Neuronal stem cell (in vitro differentiated cells): ENCODE results near the gene SH3BP4.

ENCODE experiments used
- DNase-seq: peaks from one replicate; pipeline ENCODE4 v3.0.0-alpha.2; 2013; ENCODE audit warnings: low spot score
- H2AFZ ChIP-seq: one replicate; pipeline ENCODE4 v1.6.1; 2013; ENCODE audit warnings: mild to moderate bottlenecking, low read length, inconsistent platforms
- H2AK5ac ChIP-seq: 2 replicates; pipeline ENCODE4 v1.6.1; 2013; ENCODE audit warnings: low read depth, mild to moderate bottlenecking, inconsistent platforms, low read length, moderate library complexity, mixed read lengths
- H2BK120ac ChIP-seq: 2 replicates; pipeline ENCODE4 v1.6.1; 2013; ENCODE audit warnings: low read depth, mild to moderate bottlenecking, inconsistent platforms, low read length, moderate library complexity, mixed read lengths
- H2BK12ac ChIP-seq: one replicate; pipeline ENCODE4 v1.6.1; 2013; ENCODE audit warnings: low read length, inconsistent platforms
- H2BK15ac ChIP-seq: 2 replicates; pipeline ENCODE4 v1.6.1; 2013; ENCODE audit warnings: mild to moderate bottlenecking, low read length, inconsistent platforms, mixed read lengths
- H2BK5ac ChIP-seq: one replicate; pipeline ENCODE4 v1.6.1; 2013; ENCODE audit warnings: inconsistent platforms, mild to moderate bottlenecking, low read length, moderate library complexity
- H3K14ac ChIP-seq: one replicate; pipeline ENCODE4 v1.6.1; 2013; ENCODE audit warnings: low read length, inconsistent platforms
- H3K18ac ChIP-seq: 2 replicates; pipeline ENCODE4 v1.6.1; 2013; ENCODE audit warnings: low read length, inconsistent platforms
- H3K23ac ChIP-seq: 2 replicates; pipeline ENCODE4 v1.6.1; 2013; ENCODE audit warnings: low read depth, mild to moderate bottlenecking, mixed read lengths, low read length, inconsistent platforms; ENCODE audit not compliant: poor library complexity
- H3K27ac ChIP-seq: replicated peaks from 3 replicates; pipeline ENCODE4 v1.5.1; 2013; ENCODE audit warnings: low read length, inconsistent platforms
- H3K27me3 ChIP-seq, 3 experiments: 2 replicates each; pipeline ENCODE4 v1.6.1; 2013; ENCODE audit warnings: low read length in 3 of 3, mild to moderate bottlenecking in 2 of 3, inconsistent platforms in 1 of 3, low read depth in 1 of 3, mixed read lengths in 1 of 3, moderate library complexity in 1 of 3; ENCODE audit not compliant: control insufficient read depth in 3 of 3, insufficient read depth in 3 of 3
- H3K36me3 ChIP-seq, 2 donors: replicated peaks in 1 of 2; 2 replicates each; pipeline ENCODE4 v1.6.1; 2013; ENCODE audit warnings: low read length in 2 of 2; ENCODE audit not compliant: control insufficient read depth in 2 of 2, insufficient read depth in 2 of 2
- H3K4ac ChIP-seq: 2 replicates; pipeline ENCODE4 v1.6.1; 2013; ENCODE audit warnings: inconsistent platforms, mild to moderate bottlenecking, low read length, moderate library complexity
- H3K4me1 ChIP-seq, 2 donors: 1 replicate in 1 of 2; 2 replicates in 1 of 2; pipeline ENCODE4 v1.6.1; 2013; ENCODE audit warnings: low read length in 2 of 2, low read depth in 1 of 2; ENCODE audit not compliant: control insufficient read depth in 2 of 2, insufficient read depth in 1 of 2
- H3K4me2 ChIP-seq: one replicate; pipeline ENCODE4 v1.6.1; 2013; ENCODE audit warnings: mild to moderate bottlenecking, low read length, inconsistent platforms; ENCODE audit not compliant: insufficient read depth, poor library complexity, severe bottlenecking
- H3K4me3 ChIP-seq, 2 donors: 2 replicates each; pipeline ENCODE4 v1.5.1; 2013; ENCODE audit warnings: low read length in 2 of 2, mild to moderate bottlenecking in 2 of 2, inconsistent platforms in 1 of 2, moderate library complexity in 1 of 2
- H3K79me1 ChIP-seq: one replicate; pipeline ENCODE4 v1.6.1; 2013; ENCODE audit warnings: low read depth, mild to moderate bottlenecking, inconsistent platforms, low read length, moderate library complexity
- H3K9ac ChIP-seq: one replicate; pipeline ENCODE4 v1.6.1; 2013; ENCODE audit warnings: mild to moderate bottlenecking, low read depth, low read length, inconsistent platforms; ENCODE audit not compliant: poor library complexity
- H3K9me3 ChIP-seq, 2 donors: replicated peaks in 1 of 2; 2 replicates each; pipeline versions ENCODE3 to v1.6.1; 2013; ENCODE audit warnings: low read length in 2 of 2, mild to moderate bottlenecking in 2 of 2, inconsistent platforms in 1 of 2, low read depth in 1 of 2, mixed read lengths in 1 of 2, moderate library complexity in 1 of 2; ENCODE audit not compliant: control insufficient read depth in 2 of 2, insufficient read depth in 1 of 2
- H4K8ac ChIP-seq: one replicate; pipeline ENCODE4 v1.6.1; 2013; ENCODE audit warnings: low read depth, mild to moderate bottlenecking, inconsistent platforms, low read length, moderate library complexity
- H4K91ac ChIP-seq: one replicate; pipeline ENCODE4 v1.6.1; 2013; ENCODE audit warnings: low read length, low read depth, mild to moderate bottlenecking, inconsistent platforms; ENCODE audit not compliant: poor library complexity
- WGBS, 2 donors: extraction: QIAGEN DNeasy Blood & Tissue Kit; methylation state at CpG; one replicate each; pipeline ENCODE4 v1.1.7; 2013; ENCODE audit warnings: missing lambda C conversion rate in 2 of 2, mixed read lengths in 1 of 2; ENCODE audit not compliant: insufficient read length in 2 of 2, insufficient replicate concordance in 1 of 2; ENCODE audit errors: extremely low coverage in 2 of 2; 5-methylcytosine and 5-hydroxymethylcytosine counted together

SH3BP4 gene

GRCh38 chr2:234954551-234954992, 2.8 kb downstream of the SH3BP4 start:
- Histone ChIP-seq H3K9ac (no peak overlapping the region), H2AFZ (no peak overlapping the region), H3K4me3 (peak overlapping the region; percentile 11 to 78), H3K27ac (peak overlapping the region; percentile 25), H2BK120ac (no peak overlapping the region), H4K8ac (no peak overlapping the region), H3K9me3 (peaks cover 0 to 20% of the 10 kb centered on the region in 2 donors), H3K36me3 (peaks cover 0 to 26% of the 10 kb centered on the region in 2 donors), H2BK15ac (no peak overlapping the region), H2BK12ac (no peak overlapping the region), H3K79me1 (peaks cover 2% of the 10 kb centered on the region), H3K4me2 (peak overlapping the region; percentile 76), H4K91ac (no peak overlapping the region), H3K4me1 (peaks cover 31 to 39% of the 10 kb centered on the region in 2 donors), H3K18ac (no peak overlapping the region), H2AK5ac (no peak overlapping the region), H3K14ac (no peak overlapping the region), H2BK5ac (no peak overlapping the region), H3K23ac (no peak overlapping the region), H3K27me3 (no peaks in the 10 kb centered on the region), H3K4ac (no peak overlapping the region)
- DNase-seq, result no peak
- no CpG with 5 or more reads among the region's 8 CpGs for WGBS, 2 donors

- no peak overlapping the region for H3K14ac ChIP-seq
- no peak overlapping the region for H2BK120ac ChIP-seq
- peak overlapping the region; percentile 22 for H3K4me2 ChIP-seq
- H3K4me1 ChIP-seq, result peaks cover 27 to 41% of the 10 kb centered on the region in 2 donors
- H3K9ac ChIP-seq, result no peak overlapping the region
- no peak overlapping the region for H2BK5ac ChIP-seq
- no peak overlapping the region for H3K23ac ChIP-seq
- H3K18ac ChIP-seq, result peak overlapping the region; percentile 36
- H2AK5ac ChIP-seq, result no peak overlapping the region
- H3K27ac ChIP-seq, result peak overlapping the region; percentile 25
- H2BK12ac ChIP-seq, result no peak overlapping the region
- DNase-seq, result no peak
- no peak overlapping the region for H3K4me3 ChIP-seq
- no peak overlapping the region for H4K91ac ChIP-seq
- WGBS, 2 donors, result no CpG with 5 or more reads among the region's 16 CpGs
- peaks cover 2% of the 10 kb centered on the region for H3K79me1 ChIP-seq
- H3K36me3 ChIP-seq, result peaks cover 0 to 26% of the 10 kb centered on the region in 2 donors
- H3K27me3 ChIP-seq, result no peaks in the 10 kb centered on the region
- H3K4ac ChIP-seq, result no peak overlapping the region
- H3K9me3 ChIP-seq, result peaks cover 0 to 20% of the 10 kb centered on the region in 2 donors
- no peak overlapping the region for H2AFZ ChIP-seq
- no peak overlapping the region for H2BK15ac ChIP-seq
- no peak overlapping the region for H4K8ac ChIP-seq
Measured at GRCh38 chr2:234955091-234955591, 3.3 kb downstream of the SH3BP4 start.

- H3K27me3 ChIP-seq, result no peaks in the 10 kb centered on the region
- DNase-seq, result no peak
- no peak overlapping the region for H3K23ac ChIP-seq
- no peak overlapping the region for H3K4me2 ChIP-seq
- peaks cover 0 to 20% of the 10 kb centered on the region in 2 donors for H3K9me3 ChIP-seq
- no peak overlapping the region for H3K4ac ChIP-seq
- peaks cover 0 to 26% of the 10 kb centered on the region in 2 donors for H3K36me3 ChIP-seq
- H3K4me3 ChIP-seq, result no peak overlapping the region
- no peak overlapping the region for H3K18ac ChIP-seq
- H2BK15ac ChIP-seq, result no peak overlapping the region
- peaks cover 32 to 42% of the 10 kb centered on the region in 2 donors for H3K4me1 ChIP-seq
- no peak overlapping the region for H4K91ac ChIP-seq
- H2BK120ac ChIP-seq, result no peak overlapping the region
- no peak overlapping the region for H2AFZ ChIP-seq
- no peak overlapping the region for H3K27ac ChIP-seq
- H2BK5ac ChIP-seq, result no peak overlapping the region
- H3K14ac ChIP-seq, result no peak overlapping the region
- WGBS, 2 donors, result no CpG with 5 or more reads among the region's 10 CpGs
- H2BK12ac ChIP-seq, result no peak overlapping the region
- H2AK5ac ChIP-seq, result no peak overlapping the region
- peaks cover 2% of the 10 kb centered on the region for H3K79me1 ChIP-seq
- no peak overlapping the region for H3K9ac ChIP-seq
- no peak overlapping the region for H4K8ac ChIP-seq
Measured at GRCh38 chr2:234955971-234956509, 4.2 kb downstream of the SH3BP4 start.

GRCh38 chr2:234957834-234958135, 6.0 kb downstream of the SH3BP4 start:
- Histone ChIP-seq H3K9me3 (peaks cover 0 to 19% of the 10 kb centered on the region in 2 donors), H3K18ac (peak overlapping the region; percentile 29), H3K4me2 (no peak overlapping the region), H3K27me3 (no peaks in the 10 kb centered on the region), H3K27ac (no peak overlapping the region), H2AK5ac (no peak overlapping the region), H4K91ac (no peak overlapping the region), H2BK15ac (no peak overlapping the region), H2AFZ (no peak overlapping the region), H2BK120ac (no peak overlapping the region), H3K4ac (no peak overlapping the region), H3K4me1 (peaks cover 31 to 42% of the 10 kb centered on the region in 2 donors), H2BK12ac (no peak overlapping the region), H3K23ac (no peak overlapping the region), H3K14ac (no peak overlapping the region), H2BK5ac (no peak overlapping the region), H3K79me1 (peaks cover 2% of the 10 kb centered on the region), H3K4me3 (no peak overlapping the region), H3K36me3 (peaks cover 0 to 31% of the 10 kb centered on the region in 2 donors), H4K8ac (no peak overlapping the region), H3K9ac (no peak overlapping the region)
- no CpG with 5 or more reads among the region's 3 CpGs for WGBS, 2 donors
- no peak for DNase-seq
